ENCODE results near the gene TP73. TPM values are rescaled to one million over a fixed set of nuclear protein-coding genes. Genes with fewer than 3 reads are reported as not detected.

The TP73 gene
- total RNA-seq, 2 donors from 2014 or later = 0.06 TPM; not detected in 1

- intact Hi-C loops (cut with DNase I) = no loop called here
- DNase-seq = peak; percentile 3
- no peak for ATAC-seq
Measured at GRCh38 chr1:3664700-3665375, 12.5 kb downstream of the TP73 start.

GRCh38 chr1:3668148-3668547 lies 15.8 kb downstream of the TP73 start:
- intact Hi-C loops (cut with DNase I) = no loop called here
- peak; percentile 8 for DNase-seq
- no peak for ATAC-seq

DNA sequence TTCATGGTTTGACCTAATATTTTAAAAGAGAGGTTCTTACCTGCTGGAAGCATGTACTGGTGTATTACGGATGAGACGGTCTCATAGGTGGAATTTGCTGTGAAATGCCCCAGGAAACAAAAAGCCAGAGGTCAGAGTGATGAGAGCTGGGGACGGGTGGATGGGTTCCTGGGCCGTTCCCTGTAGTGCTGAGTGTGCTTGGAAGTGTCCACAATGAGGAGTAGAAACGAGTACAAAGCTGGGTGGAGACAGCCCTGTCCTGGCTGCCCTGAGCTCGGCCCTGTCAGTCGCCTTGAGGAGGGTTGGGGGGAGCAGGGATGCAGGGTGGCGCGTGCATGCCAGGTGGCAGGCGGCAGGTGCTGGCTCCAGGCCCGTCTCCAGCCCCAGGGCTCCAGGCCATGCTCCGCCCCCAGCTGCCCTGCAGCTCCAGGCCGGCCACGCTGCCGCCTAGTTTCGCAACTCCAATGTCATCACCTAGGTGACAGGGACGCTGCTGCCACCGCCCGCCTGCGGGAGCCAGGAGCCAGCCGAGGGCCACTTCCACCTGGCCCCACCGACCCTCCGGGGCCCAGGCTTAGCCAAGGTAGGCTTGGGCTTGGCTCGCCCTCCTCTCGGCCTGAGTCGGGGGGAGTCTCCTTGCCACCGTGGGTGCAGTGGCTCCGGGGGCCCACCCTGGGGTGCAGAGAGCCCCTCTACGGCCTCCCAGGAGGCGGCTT lies 16.4 kb downstream of the TP73 start:
- intact Hi-C loops (cut with DNase I) = no loop called here
- DNase-seq (peak; percentile 79), ATAC-seq (peak; percentile 87 to 92)

DNA sequence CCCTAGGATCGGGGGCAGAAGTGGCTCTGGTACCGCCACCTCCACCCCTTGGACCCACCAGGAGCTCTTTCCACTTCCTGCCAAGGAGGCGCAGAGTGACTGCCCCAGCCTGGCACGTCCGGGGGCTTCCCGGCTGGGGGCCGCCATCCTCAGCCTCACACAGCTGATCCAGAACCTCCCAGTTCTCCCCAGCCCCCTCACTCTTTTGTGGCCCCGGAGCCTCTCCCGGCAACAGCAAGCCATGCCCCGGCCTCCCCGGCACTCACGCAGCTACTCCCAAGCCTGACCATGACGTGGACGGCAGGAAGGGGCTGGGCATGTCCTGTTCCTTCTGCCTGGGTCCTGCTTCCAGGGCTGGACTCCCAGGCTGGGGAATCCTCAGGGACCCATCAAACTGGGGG lies 17.1 kb downstream of the TP73 start:
- peak; percentile 20 for DNase-seq
- intact Hi-C loops (cut with DNase I) = no loop called here
- ATAC-seq = no peak

GRCh38 chr1:3669971-3670431 lies 17.7 kb downstream of the TP73 start:
- intact Hi-C loops (cut with DNase I) = no loop called here
- DNase-seq (peak; percentile 5), ATAC-seq (no peak)

DNA sequence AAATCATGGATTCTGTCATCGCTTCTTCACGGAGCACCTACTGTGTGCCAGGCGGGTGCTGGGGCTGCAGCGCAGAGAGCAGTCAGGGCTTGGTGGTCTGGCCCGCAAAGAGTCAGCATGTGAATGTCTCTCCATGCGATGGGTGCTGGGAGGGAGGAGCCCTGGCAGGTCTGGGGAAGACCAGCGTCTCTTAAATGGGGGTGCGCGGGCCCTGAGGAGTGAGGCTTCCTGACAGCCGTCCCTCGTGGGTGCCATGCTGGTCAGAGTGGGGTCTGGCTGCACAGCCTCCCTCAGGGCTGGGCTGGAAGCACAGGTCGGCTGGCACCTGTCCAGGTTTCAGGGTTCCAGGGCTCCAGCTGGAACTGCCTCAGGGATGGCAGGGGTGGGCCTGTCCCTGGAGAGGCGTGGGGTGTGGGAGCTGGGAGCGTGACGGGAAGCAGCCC lies 18.5 kb downstream of the TP73 start:
- DNase-seq (peak; percentile 25), ATAC-seq (no peak)
- intact Hi-C loops (cut with DNase I) = no loop called here

- intact Hi-C loops (cut with DNase I) = no loop called here
- DNase-seq (peak; percentile 17), ATAC-seq (peak; percentile 12 to 27)
Measured at GRCh38 chr1:3671371-3672180, 19.3 kb downstream of the TP73 start.

DNA sequence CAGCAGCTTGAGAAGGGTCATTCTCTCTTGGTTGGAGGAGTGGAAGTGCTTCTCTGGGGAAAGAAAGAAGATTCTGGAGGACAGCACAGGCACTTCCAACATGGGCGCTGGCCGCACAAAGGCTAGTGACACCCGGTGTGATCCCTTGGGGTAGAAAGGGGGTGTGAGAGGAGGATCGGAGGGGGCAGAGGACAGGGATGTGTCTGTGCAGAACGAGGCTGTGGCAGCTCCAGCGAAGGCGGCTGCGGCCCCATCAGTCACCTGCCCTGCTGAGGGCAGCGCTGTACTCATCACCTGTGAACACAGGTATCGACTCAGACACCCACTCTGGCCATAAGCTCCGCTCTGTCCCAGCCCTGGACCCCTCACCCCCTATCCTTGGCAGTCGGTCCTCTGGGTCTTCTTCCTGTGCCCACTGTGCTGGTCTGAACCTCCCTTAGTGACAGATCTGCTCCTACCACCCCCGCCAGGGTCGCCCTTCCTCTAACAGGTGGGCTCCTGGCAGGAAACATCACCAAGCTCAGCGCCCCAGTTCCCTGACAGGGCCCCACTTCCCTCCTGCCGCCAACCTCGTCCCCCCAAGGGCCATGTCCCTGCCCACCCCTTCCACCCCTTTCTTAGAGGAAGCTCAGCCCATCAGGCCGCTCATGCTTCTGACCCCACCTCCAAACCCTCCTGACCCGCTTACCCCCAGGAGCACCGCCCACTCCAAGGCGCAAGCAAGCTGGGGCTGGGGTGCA lies 20.1 kb downstream of the TP73 start:
- ATAC-seq = no peak
- peak; percentile 16 for DNase-seq
- intact Hi-C loops (cut with DNase I) = no loop called here

DNA sequence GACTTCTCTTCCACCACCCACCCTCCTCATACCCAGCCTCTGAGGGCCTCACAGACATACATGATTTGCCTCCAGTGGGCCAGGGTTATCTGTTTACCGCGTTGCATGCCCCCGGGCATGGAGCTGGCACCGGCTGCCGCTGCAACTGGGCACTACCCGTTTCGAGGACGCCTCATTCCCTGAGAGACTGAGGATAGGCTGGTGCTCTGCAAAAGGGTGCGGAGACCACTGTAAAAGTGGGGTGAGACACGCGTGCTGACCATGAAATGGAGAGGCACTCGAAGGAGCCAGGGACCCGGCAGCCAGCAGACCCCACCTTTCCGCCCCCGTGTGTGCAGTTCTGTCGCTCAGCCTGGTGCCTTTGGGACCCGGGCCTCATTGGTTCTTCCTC lies 20.6 kb downstream of the TP73 start:
- peak; percentile 9 for DNase-seq
- ATAC-seq = no peak

GRCh38 chr1:3673381-3674099 lies 21.2 kb downstream of the TP73 start:
- ATAC-seq = no peak
- DNase-seq = peak; percentile 4

More for the DNA sequence above, 20.6 kb downstream of the TP73 start:
- intact Hi-C loops (cut with DNase I) = no loop called here

GRCh38 chr1:3674100-3675094 lies 22.1 kb downstream of the TP73 start:
- no peak for ATAC-seq
- no peak for DNase-seq
- intact Hi-C loops (cut with DNase I) = no loop called here

More at GRCh38 chr1:3673381-3674099, 21.2 kb downstream of the TP73 start:
- intact Hi-C loops (cut with DNase I) = no loop called here

DNA sequence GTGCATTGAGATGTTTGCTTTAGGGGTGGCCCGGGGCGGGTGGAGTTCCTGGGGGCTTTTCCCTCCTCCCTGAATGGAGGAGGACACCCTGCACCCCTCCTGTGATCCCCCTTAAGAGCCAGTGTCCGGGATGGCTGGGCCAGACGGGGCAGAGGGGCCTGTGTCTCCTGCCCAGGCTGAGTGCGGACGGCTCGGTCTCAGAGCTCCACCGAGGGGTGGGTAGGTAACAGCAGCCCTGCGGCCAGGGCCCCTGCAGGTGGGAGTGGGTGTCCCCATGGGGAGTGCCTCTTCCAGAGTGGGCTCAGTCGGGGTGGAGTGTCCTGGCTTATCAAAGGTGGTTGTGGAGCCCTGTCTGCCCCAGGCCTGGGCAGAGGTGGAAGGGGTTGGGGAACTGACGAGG lies 23.1 kb downstream of the TP73 start:
- ATAC-seq (no peak), DNase-seq (no peak)
- intact Hi-C loops (cut with DNase I) = no loop called here

DNA sequence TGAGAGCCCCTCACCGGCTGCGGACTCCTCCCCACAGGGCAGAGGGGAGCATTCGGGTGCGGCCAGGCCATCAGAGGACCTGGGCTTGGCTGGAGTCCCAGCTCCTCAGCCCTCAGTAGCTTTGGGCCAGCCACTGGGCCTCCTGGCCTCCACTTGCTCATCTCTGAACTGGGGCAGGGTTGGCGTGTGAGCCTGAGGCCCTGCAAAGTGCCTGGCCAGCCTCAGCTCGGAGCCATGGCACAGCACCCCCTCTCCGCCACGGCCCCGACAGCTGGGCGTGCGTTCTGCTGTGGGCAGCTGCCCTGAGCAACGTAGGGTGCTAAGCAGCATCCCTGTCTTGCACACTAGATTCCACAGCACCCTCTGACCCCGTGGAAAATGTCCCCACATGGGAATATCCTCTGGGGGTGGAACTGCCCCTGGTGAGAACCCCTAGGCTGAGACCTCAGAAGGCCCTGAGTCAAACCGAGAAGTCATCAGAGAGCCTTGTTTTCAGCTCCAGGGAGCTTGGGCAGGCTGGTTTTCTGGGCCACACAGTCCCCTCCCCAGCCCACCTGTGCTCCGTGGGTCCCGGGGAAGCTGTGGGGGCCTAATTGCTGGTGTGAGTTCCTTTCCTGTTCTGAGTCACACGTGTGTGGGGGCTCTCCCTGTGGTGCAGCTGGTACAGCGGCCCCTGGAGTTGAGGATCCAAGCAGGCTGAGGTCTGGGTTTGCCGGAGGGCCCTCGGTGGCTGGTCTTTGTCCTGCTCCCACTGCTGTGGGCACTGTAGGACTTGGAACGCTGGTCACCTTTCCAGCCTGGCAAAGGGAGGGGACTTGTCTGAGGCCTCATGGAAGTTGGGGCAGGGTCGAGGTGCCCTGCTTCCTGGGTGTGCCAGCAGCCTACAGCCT lies 24.5 kb downstream of the TP73 start:
- intact Hi-C loops (cut with DNase I) = no loop called here
- no peak for DNase-seq
- no peak for ATAC-seq

DNA sequence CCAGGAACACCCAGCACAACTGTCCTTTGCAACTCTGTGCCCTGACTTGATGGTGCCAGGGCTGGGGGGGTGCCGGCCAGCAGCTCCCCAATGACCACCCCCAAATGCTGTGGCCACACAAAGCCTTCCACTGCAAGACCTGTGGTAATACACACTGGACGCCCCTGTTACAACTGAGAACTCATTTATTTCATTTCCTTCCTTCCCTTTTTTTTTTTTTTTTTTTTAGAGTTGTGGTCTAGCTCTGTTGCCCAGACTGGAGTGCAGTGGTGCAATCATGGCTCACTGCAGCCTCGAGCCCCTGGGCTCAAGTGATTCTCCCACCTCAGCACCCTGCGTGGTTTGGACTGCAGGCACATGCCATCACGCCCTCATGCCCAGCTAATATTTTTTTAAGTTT lies 25.2 kb downstream of the TP73 start:
- intact Hi-C loops (cut with DNase I) = no loop called here
- ATAC-seq (peak in 1 of 2 donors; percentile 11), DNase-seq (no peak)

DNA sequence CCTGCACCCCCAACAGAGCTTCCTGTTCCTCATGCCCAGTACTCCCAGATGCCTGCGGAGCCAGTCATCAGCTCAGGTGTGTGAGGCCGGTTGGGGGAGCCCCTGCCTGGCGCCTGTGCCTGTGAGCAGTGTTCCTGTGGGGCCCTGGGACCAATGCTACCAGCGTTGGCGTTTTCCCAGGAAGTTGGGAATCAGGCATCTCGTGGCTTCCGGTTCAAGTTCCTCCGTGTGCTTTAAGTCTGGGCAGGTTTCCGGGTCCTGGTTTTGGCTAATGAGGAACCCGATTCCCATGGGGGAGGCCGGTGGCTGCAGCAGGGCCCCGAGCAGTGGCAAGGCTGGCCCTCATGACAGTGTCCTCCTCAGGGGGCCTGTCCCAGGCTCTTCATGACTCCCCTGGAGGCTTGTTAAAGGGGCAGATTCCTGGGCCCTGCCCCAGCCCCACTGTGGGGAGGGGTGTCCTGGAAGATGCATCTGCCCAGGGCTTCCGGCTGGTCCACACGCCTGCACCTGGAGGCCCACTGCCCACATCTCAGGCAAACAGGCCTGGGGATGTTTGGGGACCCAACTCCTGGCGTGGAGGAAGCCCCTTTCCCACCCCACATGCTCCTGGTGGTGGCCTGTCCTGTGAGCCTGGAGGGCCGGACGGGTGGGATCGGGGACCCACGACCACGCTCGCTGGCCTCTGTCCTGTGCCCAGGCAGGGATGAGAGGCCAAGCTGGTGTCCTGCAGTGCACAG lies 26.2 kb downstream of the TP73 start:
- DNase-seq (no peak), ATAC-seq (no peak)
- intact Hi-C loops (cut with DNase I) = no loop called here

- intact Hi-C loops (cut with DNase I) = no loop called here
- no peak for ATAC-seq
- no peak for DNase-seq
Measured at GRCh38 chr1:3679098-3679555, 26.8 kb downstream of the TP73 start.

All from left cardiac atrium (tissue), 4 donors.